Measurements from ENCODE around the gene ZNF521. TPM values are rescaled to one million over a fixed set of nuclear protein-coding genes. Genes with fewer than 3 reads are reported as not detected.

Gene ZNF521
- total and polyA plus RNA-seq, 4 donors, result 0.50 to 3.7 (median 1.5) TPM

DNA sequence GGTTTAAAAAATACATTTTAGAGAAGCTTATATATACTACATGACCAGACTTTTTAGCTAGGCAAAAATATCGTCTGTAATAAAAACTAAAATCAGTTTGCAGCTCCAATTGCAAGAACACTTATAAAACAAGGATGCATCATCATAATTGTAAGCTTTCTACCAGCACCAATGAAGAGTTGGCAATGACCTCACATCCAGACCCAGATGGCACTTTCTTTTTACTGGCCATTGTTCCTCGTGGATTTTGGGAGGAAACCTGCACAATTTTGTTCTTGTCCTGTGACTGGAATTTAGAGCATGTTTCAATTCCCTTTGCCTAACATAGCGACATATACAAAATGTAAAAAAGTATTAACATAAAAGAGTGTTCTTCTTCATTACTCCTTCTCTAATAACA, 174.3 kb downstream of the ZNF521 start (continued):
- TF ChIP-seq, protein P1, sequence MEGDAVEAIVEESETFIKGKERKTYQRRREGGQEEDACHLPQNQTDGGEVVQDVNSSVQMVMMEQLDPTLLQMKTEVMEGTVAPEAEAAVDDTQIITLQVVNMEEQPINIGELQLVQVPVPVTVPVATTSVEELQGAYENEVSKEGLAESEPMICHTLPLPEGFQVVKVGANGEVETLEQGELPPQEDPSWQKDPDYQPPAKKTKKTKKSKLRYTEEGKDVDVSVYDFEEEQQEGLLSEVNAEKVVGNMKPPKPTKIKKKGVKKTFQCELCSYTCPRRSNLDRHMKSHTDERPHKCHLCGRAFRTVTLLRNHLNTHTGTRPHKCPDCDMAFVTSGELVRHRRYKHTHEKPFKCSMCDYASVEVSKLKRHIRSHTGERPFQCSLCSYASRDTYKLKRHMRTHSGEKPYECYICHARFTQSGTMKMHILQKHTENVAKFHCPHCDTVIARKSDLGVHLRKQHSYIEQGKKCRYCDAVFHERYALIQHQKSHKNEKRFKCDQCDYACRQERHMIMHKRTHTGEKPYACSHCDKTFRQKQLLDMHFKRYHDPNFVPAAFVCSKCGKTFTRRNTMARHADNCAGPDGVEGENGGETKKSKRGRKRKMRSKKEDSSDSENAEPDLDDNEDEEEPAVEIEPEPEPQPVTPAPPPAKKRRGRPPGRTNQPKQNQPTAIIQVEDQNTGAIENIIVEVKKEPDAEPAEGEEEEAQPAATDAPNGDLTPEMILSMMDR (IDR thresholded peaks at IDR 0.05; ENCODE audit: low read depth, low read length, missing input control), result no peak
- TF ChIP-seq YY1 (IDR thresholded peaks at IDR 0.05) (no peak), SP1 (IDR thresholded peaks at IDR 0.05) (no peak), MAX (IDR thresholded peaks at IDR 0.05) (no peak), FOXA1 (IDR thresholded peaks at IDR 0.05) (no peak), HNF4G (IDR thresholded peaks at IDR 0.05) (no peak)

GRCh38 chr18:25176518-25177042, 175.4 kb downstream of the ZNF521 start:
- Histone ChIP-seq H3K4me1 (ENCODE audit: control insufficient read depth in 4 of 4, insufficient read depth in 4 of 4, low read length in 3 of 4) (no peaks in the 10 kb centered on the region), H3K27ac (ENCODE audit: low read depth in 1 of 2, low read length in 2 of 2) (no peak overlapping the region), H3K9ac (ENCODE audit: low read depth in 1 of 2, low read length in 2 of 2) (no peak overlapping the region), H3K36me3 (ENCODE audit: control insufficient read depth in 4 of 4, insufficient read depth in 3 of 4, low read depth in 1 of 4, low read length in 3 of 4) (no peaks in the 10 kb centered on the region), H3K9me3 (ENCODE audit: control insufficient read depth in 4 of 4, low read length in 3 of 4) (no peaks in the 10 kb centered on the region), H3K4me3 (ENCODE audit: low read depth in 1 of 3, low read length in 3 of 3) (no peak overlapping the region), H3K27me3 (ENCODE audit: control insufficient read depth in 4 of 4, insufficient read depth in 4 of 4, low read length in 3 of 4) (peaks cover 0 to 3% (median 0%) of the 10 kb centered on the region in 4 donors)
- no peak for DNase-seq (ENCODE audit: low spot score)
- TF ChIP-seq, protein P2, sequence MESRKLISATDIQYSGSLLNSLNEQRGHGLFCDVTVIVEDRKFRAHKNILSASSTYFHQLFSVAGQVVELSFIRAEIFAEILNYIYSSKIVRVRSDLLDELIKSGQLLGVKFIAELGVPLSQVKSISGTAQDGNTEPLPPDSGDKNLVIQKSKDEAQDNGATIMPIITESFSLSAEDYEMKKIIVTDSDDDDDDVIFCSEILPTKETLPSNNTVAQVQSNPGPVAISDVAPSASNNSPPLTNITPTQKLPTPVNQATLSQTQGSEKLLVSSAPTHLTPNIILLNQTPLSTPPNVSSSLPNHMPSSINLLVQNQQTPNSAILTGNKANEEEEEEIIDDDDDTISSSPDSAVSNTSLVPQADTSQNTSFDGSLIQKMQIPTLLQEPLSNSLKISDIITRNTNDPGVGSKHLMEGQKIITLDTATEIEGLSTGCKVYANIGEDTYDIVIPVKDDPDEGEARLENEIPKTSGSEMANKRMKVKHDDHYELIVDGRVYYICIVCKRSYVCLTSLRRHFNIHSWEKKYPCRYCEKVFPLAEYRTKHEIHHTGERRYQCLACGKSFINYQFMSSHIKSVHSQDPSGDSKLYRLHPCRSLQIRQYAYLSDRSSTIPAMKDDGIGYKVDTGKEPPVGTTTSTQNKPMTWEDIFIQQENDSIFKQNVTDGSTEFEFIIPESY (IDR thresholded peaks at IDR 0.05), result no peak
- TF ChIP-seq RXRA (IDR thresholded peaks at IDR 0.05) (no peak), TAF1 (conservative IDR thresholded peaks at IDR 0.05) (no peak), HNF4G (IDR thresholded peaks at IDR 0.05) (no peak), JUND (IDR thresholded peaks at IDR 0.05) (no peak), REST (IDR thresholded peaks at IDR 0.05) (no peak), MAX (IDR thresholded peaks at IDR 0.05) (no peak), SP1 (IDR thresholded peaks at IDR 0.05) (no peak), FOXA1 (IDR thresholded peaks at IDR 0.05) (no peak), GABPA (IDR thresholded peaks at IDR 0.05 in 1 of 2, conservative IDR thresholded peaks at IDR 0.05 in 1 of 2) (no peak), HNF4A (conservative IDR thresholded peaks at IDR 0.05) (no peak)
- TF ChIP-seq, protein P1 (IDR thresholded peaks at IDR 0.05; ENCODE audit: low read depth, low read length, missing input control), result no peak
- 91% methylated on average over 19 of the region's 19 CpGs for WGBS
